ENCODE data around the gene GPR152. TPM values are rescaled to one million over a fixed set of nuclear protein-coding genes. Genes with fewer than 3 reads are reported as not detected.

The GPR152 gene
- total and polyA plus RNA-seq, 2 of the 8 experiments (the other 6 are each of a cell fraction or from before 2014, with no cell fraction given), result not detected

- TF ChIP-seq GABPA (IDR thresholded peaks at IDR 0.05; ENCODE audit: borderline replicate concordance, insufficient read depth, low read length) (no peak), SIRT6 (IDR thresholded peaks at IDR 0.05; ENCODE audit: low read length) (no peak), ATF3 (IDR thresholded peaks at IDR 0.05; ENCODE audit: insufficient read depth, low read depth, low read length) (no peak), ASH2L (IDR thresholded peaks at IDR 0.05; ENCODE audit: low read length) (no peak), KDM1A (IDR thresholded peaks at IDR 0.05; ENCODE audit: borderline replicate concordance, low read length) (no peak), POU5F1 (IDR thresholded peaks at IDR 0.05; ENCODE audit: low read depth, low read length) (no peak)
Observed at GRCh38 chr11:67453816-67454732, 1.5 kb upstream of the GPR152 start (continued).

Data from H1 (cell line).